DMS79 treated with DMSO at 0.1 percent for 48 hours (cell line): ENCODE measurements around the gene AP3B1.

Experiments
- DNase-seq: peaks from one replicate; lab custom pipeline; 2025; lab: John Stamatoyannopoulos, UW

AP3B1 gene, protein sequence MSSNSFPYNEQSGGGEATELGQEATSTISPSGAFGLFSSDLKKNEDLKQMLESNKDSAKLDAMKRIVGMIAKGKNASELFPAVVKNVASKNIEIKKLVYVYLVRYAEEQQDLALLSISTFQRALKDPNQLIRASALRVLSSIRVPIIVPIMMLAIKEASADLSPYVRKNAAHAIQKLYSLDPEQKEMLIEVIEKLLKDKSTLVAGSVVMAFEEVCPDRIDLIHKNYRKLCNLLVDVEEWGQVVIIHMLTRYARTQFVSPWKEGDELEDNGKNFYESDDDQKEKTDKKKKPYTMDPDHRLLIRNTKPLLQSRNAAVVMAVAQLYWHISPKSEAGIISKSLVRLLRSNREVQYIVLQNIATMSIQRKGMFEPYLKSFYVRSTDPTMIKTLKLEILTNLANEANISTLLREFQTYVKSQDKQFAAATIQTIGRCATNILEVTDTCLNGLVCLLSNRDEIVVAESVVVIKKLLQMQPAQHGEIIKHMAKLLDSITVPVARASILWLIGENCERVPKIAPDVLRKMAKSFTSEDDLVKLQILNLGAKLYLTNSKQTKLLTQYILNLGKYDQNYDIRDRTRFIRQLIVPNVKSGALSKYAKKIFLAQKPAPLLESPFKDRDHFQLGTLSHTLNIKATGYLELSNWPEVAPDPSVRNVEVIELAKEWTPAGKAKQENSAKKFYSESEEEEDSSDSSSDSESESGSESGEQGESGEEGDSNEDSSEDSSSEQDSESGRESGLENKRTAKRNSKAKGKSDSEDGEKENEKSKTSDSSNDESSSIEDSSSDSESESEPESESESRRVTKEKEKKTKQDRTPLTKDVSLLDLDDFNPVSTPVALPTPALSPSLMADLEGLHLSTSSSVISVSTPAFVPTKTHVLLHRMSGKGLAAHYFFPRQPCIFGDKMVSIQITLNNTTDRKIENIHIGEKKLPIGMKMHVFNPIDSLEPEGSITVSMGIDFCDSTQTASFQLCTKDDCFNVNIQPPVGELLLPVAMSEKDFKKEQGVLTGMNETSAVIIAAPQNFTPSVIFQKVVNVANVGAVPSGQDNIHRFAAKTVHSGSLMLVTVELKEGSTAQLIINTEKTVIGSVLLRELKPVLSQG

DNA sequence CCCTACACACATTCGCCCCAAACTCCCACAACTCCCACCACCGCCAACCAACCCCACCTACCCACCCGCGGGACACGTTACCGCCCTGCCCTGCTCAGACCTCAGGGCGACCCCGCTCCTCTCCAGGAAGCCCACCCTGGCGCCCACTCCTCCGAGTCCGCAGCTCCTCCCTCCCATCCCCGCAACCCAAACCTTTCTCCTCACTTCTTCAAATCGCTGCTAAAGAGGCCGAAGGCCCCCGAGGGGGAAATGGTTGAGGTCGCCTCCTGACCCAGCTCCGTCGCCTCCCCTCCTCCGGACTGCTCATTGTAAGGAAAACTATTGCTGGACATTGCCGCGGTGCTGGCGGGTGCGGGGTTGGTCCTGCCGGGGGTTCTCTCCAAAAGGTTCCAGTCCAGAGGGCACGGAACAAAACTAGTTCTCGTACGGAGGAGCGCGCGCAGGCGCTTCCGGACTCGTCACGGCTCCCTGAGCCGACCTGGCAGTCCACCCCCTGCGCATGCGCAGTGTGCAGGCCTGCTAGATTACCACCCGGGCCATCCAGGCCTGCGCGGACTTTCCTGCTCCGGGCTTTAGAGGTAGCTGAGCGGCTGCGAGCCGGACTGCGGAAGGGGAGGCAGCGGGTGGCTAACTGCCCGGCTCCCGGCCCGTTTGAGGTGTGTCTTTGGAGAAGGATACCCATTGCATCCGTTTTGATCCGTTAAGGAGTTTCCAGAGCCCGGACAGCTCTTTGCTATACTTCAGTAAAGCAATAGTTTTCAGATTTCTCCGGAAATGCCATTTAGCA is at the start of gene AP3B1:
Gene AP3B1 (minus strand): TSS at position 451 of the 787 bp plus-strand sequence. CDS start 119 bp downstream, at position 332.
- peak; percentile 76 for DNase-seq

DNA sequence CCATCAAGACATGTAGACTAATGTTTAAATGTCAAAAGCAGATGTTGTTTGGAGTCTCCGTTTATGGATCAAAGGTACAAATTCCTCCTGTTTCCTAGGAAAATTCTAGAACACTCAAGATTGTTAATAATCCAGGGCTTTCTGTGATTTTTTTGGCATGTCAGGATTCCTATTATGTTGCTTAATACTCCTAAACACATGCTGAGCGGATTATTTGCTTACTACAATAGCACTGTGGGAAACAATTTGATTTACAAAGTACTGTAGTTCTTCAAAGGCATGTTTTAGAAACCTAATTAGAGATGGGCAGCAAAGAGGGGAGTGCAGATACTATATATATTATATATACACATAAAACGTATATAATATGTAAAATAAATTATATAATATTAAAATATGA is 46.9 kb upstream of the AP3B1 start:
- DNase-seq, result no peak

DNA sequence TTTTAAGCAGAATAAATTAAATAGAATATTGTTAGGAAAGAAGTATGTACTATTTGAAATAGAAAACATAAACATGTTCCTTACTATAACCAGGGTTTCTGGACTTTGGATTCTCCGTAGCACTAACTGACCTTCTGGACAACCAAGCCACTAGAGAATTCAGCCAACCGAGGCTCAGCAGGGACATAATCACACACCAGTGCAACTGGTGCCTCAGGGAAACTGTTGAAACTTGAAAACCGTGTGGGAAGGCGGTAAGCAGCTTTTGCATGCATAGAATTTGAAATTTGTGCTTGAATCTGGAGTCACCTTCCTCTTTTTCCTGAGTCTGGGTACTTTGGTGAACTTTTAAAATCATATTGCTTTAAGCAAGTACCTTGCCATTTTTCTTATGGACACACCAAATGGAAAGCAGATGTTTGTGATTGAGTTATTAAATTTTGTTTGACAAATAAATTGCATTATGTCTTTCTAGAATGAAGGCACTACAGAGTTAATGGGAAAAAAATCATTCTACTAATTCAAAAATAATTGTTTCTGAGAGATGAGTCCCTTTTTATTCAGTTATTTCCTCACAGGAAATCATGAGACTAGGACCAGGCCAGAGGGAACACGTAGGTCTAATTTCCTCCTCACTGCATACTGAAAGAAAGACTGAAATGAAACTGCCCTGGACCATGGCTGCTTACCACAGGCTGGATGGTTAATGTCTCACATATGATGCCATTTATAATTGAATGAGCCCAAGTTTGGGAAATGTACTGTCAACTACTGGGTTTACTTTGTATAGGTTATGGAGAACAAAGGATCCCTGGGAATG is 45.3 kb upstream of the AP3B1 start:
- DNase-seq, result no peak

- DNase-seq, result no peak
Measured at GRCh38 chr5:78336698-78337097, 42.2 kb upstream of the AP3B1 start.

DNA sequence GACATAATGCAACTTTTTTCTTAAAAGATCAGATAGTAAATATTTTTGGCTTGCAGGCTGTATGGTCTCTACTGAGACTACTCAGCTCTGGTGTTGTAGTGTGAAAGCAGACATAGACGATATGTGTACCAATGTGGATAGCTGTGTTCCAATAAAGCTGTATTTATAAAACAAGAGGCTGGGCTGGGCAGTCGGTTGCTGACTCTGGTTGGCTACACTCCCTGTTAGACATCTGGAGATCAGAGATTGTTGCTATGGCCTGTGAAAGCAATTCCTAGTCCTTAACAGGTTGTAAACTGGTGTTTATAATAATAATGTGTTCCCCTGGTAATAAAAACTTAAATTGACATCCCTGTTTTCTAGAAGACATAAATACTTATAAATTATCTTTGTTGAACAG is 41.5 kb upstream of the AP3B1 start:
- DNase-seq, result no peak

GRCh38 chr5:78334811-78335210 is 40.3 kb upstream of the AP3B1 start:
- no peak for DNase-seq

GRCh38 chr5:78331523-78332080 is 37.1 kb upstream of the AP3B1 start:
- no peak for DNase-seq

- DNase-seq, result no peak
Measured at GRCh38 chr5:78328585-78329173, 34.2 kb upstream of the AP3B1 start.

DNA sequence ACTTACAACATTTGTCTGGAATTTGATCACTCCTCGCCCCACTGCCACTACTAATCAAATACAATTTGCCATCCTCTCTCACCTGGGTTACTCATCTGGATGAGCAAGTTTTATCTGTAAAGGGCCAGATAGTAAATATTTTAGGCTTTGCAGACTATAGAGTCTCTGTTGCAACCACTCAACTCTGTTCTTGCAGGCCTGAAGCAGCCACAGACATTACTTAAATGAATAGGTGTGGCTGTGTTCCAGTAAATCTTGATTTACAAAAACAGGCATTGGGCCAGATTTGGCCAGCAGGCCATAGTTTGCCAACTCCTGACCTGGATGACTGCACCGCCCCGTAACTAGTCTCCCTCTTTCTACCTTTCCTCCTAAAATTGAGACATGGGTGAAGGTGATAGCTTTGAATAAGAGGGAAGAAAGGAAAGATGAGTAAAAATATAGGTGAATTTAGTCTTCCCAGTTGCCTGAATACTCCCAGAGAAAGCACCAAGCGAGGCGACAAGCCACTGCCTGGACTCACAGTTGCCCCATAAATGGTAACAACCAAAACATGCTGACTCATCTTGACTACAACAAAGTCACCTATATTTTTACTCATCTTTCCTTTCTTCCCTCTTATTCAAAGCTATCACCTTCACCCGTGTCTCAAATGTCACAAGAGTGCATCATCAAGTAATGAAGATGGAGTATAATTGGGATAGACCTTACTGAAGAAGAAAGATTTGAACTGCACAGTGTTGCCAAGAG is 33.4 kb upstream of the AP3B1 start:
- DNase-seq, result peak; percentile 0

DNA sequence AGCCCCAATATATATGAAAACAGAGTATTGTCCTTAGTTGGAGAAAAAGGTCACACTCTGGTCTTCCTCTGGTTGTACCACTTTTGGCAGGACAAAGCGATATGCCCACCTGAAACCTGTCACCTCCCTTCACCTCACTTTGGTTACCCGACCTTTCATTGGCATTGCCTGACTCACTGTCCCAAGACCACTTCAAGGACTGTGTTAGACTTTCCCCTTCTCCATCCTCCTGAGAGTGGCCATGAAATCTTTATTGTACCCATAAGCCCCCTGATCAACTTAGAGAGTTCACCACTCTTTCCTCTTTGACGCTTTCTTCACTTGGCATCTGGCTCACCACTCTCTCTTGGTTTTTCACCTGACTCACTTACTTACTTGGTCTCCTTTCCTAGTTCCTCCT is 32.4 kb upstream of the AP3B1 start:
- DNase-seq, result no peak

GRCh38 chr5:78323241-78323640 is 28.7 kb upstream of the AP3B1 start:
- no peak for DNase-seq

GRCh38 chr5:78320401-78320800 is 25.9 kb upstream of the AP3B1 start:
- peak; percentile 13 for DNase-seq

DNA sequence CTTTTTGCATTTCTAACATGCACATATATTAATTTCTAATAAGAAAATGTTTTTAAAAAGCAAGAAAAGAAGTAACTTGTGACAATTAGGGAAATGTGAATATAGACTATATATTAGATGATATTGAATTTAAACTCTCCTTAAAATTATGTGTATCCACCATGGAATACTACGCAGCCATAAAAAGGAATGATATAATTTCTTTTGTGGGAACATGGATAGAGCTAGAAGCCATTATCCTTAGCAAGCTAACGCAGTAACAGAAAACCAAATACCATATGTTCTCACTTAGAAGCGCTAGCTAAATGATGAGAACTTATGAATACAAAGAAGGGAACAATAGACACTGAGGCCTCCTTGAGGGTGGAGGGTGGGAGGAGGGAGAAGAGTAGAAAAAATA is 23.8 kb upstream of the AP3B1 start:
- DNase-seq, result no peak

GRCh38 chr5:78317515-78317914 is 23.0 kb upstream of the AP3B1 start:
- no peak for DNase-seq

- DNase-seq, result no peak
Measured at GRCh38 chr5:78308703-78309102, 14.2 kb upstream of the AP3B1 start.

- no peak for DNase-seq
Measured at GRCh38 chr5:78300464-78301045, 6.1 kb upstream of the AP3B1 start.

GRCh38 chr5:78295035-78295961 is 800 bp upstream of the AP3B1 start:
- peak; percentile 62 for DNase-seq

GRCh38 chr5:78293851-78294247 is 649 bp downstream of the AP3B1 start:
- no peak for DNase-seq
